ENCODE measurements around the gene VEPH1.

The VEPH1 gene

GRCh38 chr3:157319672-157320071 is 183.5 kb downstream of the VEPH1 start:
- TF ChIP-seq, protein P1, sequence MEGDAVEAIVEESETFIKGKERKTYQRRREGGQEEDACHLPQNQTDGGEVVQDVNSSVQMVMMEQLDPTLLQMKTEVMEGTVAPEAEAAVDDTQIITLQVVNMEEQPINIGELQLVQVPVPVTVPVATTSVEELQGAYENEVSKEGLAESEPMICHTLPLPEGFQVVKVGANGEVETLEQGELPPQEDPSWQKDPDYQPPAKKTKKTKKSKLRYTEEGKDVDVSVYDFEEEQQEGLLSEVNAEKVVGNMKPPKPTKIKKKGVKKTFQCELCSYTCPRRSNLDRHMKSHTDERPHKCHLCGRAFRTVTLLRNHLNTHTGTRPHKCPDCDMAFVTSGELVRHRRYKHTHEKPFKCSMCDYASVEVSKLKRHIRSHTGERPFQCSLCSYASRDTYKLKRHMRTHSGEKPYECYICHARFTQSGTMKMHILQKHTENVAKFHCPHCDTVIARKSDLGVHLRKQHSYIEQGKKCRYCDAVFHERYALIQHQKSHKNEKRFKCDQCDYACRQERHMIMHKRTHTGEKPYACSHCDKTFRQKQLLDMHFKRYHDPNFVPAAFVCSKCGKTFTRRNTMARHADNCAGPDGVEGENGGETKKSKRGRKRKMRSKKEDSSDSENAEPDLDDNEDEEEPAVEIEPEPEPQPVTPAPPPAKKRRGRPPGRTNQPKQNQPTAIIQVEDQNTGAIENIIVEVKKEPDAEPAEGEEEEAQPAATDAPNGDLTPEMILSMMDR (conservative IDR thresholded peaks at IDR 0.05; ENCODE audit: low read depth, low read length): no peak
- no peak overlapping the region for H3K4me3 ChIP-seq (ENCODE audit: low read depth, low read length)
- DNase-seq (ENCODE audit: low read depth): no peak

- TF ChIP-seq, protein P1 (conservative IDR thresholded peaks at IDR 0.05; ENCODE audit: low read depth, low read length): no peak
- H3K4me3 ChIP-seq (ENCODE audit: low read depth, low read length): no peak overlapping the region
- no peak for DNase-seq (ENCODE audit: low read depth)
These were observed 184.5 kb downstream of the VEPH1 start for GRCh38 chr3:157318639-157319288.

GRCh38 chr3:157317895-157318294 is 185.3 kb downstream of the VEPH1 start:
- no peak overlapping the region for H3K4me3 ChIP-seq (ENCODE audit: low read depth, low read length)
- TF ChIP-seq, protein P1 (conservative IDR thresholded peaks at IDR 0.05; ENCODE audit: low read depth, low read length): no peak
- DNase-seq (ENCODE audit: low read depth): no peak

- H3K4me3 ChIP-seq (ENCODE audit: low read depth, low read length): no peak overlapping the region
- TF ChIP-seq, protein P1 (conservative IDR thresholded peaks at IDR 0.05; ENCODE audit: low read depth, low read length): no peak
- DNase-seq (ENCODE audit: low read depth): no peak
These were observed 190.0 kb downstream of the VEPH1 start for GRCh38 chr3:157313186-157313585.

DNA sequence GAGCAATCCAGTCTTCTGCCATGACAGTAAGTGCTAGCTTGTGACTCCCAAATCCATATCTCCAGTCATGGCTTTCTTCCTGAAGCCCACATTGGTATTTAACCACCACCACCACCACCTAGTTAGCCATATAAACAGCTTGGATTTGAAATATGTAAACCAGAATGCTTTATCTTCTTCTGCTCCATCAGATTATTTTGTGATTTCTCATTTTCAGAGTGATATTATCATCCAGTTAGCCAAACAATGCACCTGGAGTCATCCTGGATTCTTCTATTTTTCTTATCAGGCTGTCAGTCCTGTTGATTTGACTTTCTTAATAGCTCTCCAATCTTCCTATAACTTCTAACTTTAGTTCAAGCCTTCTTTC is 190.9 kb downstream of the VEPH1 start:
- TF ChIP-seq, protein P1 (conservative IDR thresholded peaks at IDR 0.05; ENCODE audit: low read depth, low read length): no peak
- DNase-seq (ENCODE audit: low read depth): no peak
- no peak overlapping the region for H3K4me3 ChIP-seq (ENCODE audit: low read depth, low read length)

- H3K4me3 ChIP-seq (ENCODE audit: low read depth, low read length): no peak overlapping the region
- DNase-seq (ENCODE audit: low read depth): peak; percentile 96
- TF ChIP-seq, protein P1 (conservative IDR thresholded peaks at IDR 0.05; ENCODE audit: low read depth, low read length): no peak
These were observed 191.4 kb downstream of the VEPH1 start for GRCh38 chr3:157311633-157312375.
